Globus pallidus (tissue), 1 donor: Measurements from ENCODE around the gene LAMA3.

Experiments
- DNase-seq: peaks from one replicate; pipeline ENCODE4 v3.0.0-alpha.2; 2015; ENCODE audit warnings: low spot score

The LAMA3 gene

GRCh38 chr18:23765931-23766330, 76.7 kb downstream of the LAMA3 start:
- no peak for DNase-seq

GRCh38 chr18:23772327-23773024, 83.2 kb downstream of the LAMA3 start:
- no peak for DNase-seq

- DNase-seq, result no peak
Measured at GRCh38 chr18:23776306-23776705, 87.1 kb downstream of the LAMA3 start.

GRCh38 chr18:23778828-23779227, 89.6 kb downstream of the LAMA3 start:
- no peak for DNase-seq

- DNase-seq, result no peak
Measured at GRCh38 chr18:23779696-23780303, 90.5 kb downstream of the LAMA3 start.

- no peak for DNase-seq
Measured at GRCh38 chr18:23784832-23785245, 95.6 kb downstream of the LAMA3 start.

- no peak for DNase-seq
Measured at GRCh38 chr18:23793051-23793450, 103.8 kb downstream of the LAMA3 start.

- no peak for DNase-seq
Measured at GRCh38 chr18:23793985-23794867, 105.0 kb downstream of the LAMA3 start.

- no peak for DNase-seq
Measured at GRCh38 chr18:23798249-23798648, 109.0 kb downstream of the LAMA3 start.

- DNase-seq, result no peak
Measured at GRCh38 chr18:23798824-23799223, 109.6 kb downstream of the LAMA3 start.

GRCh38 chr18:23799540-23799939, 110.3 kb downstream of the LAMA3 start:
- no peak for DNase-seq

- no peak for DNase-seq
Measured at GRCh38 chr18:23800902-23801301, 111.6 kb downstream of the LAMA3 start.

- DNase-seq, result no peak
Measured at GRCh38 chr18:23802817-23803216, 113.6 kb downstream of the LAMA3 start.

- DNase-seq, result no peak
Measured at GRCh38 chr18:23803755-23804154, 114.5 kb downstream of the LAMA3 start.

GRCh38 chr18:23805898-23806297, 116.6 kb downstream of the LAMA3 start:
- DNase-seq, result no peak

GRCh38 chr18:23809415-23809814, 120.2 kb downstream of the LAMA3 start:
- DNase-seq, result no peak

- no peak for DNase-seq
Measured at GRCh38 chr18:23810396-23810795, 121.1 kb downstream of the LAMA3 start.

- DNase-seq, result no peak
Measured at GRCh38 chr18:23811176-23811575, 121.9 kb downstream of the LAMA3 start.

GRCh38 chr18:23812546-23813440, 123.5 kb downstream of the LAMA3 start:
- peak; percentile 21 for DNase-seq

GRCh38 chr18:23814991-23815614, 125.8 kb downstream of the LAMA3 start:
- DNase-seq, result no peak

GRCh38 chr18:23816021-23816420, 126.8 kb downstream of the LAMA3 start:
- DNase-seq, result no peak
